ENCODE data around the gene TNRC6A.

TNRC6A gene

GRCh38 chr16:24773771-24774427 is 44.4 kb downstream of the TNRC6A start:
- Histone ChIP-seq H3K4me2 (ENCODE audit: low read length) (no peak overlapping the region), H3K4me3 (ENCODE audit: low read depth, low read length) (no peak overlapping the region), H3K27me3 (ENCODE audit: control insufficient read depth, insufficient read depth, low read length) (no peaks in the 10 kb centered on the region), H3K9me3 (ENCODE audit: control insufficient read depth, low read length) (no peaks in the 10 kb centered on the region), H3K36me3 (ENCODE audit: control insufficient read depth, insufficient read depth, low read length) (no peaks in the 10 kb centered on the region), H3K4me1 (peaks cover 11% of the 10 kb centered on the region), H3K27ac (no peak overlapping the region), H2AFZ (no peak overlapping the region), H3K79me2 (peaks cover 11% of the 10 kb centered on the region), H3K9ac (no peak overlapping the region)
- no peak for TF ChIP-seq CTCF (IDR thresholded peaks at IDR 0.05)

GRCh38 chr16:24774510-24774909 is 45.1 kb downstream of the TNRC6A start:
- no peaks in the 10 kb centered on the region for H3K9me3 ChIP-seq (ENCODE audit: control insufficient read depth, low read length)
- H3K9ac ChIP-seq: no peak overlapping the region
- H3K27ac ChIP-seq: no peak overlapping the region
- no peak overlapping the region for H3K4me2 ChIP-seq (ENCODE audit: low read length)
- H3K79me2 ChIP-seq: peaks cover 11% of the 10 kb centered on the region
- H3K4me3 ChIP-seq (ENCODE audit: low read depth, low read length): no peak overlapping the region
- TF ChIP-seq CTCF (IDR thresholded peaks at IDR 0.05): no peak
- peaks cover 11% of the 10 kb centered on the region for H3K4me1 ChIP-seq
- no peaks in the 10 kb centered on the region for H3K36me3 ChIP-seq (ENCODE audit: control insufficient read depth, insufficient read depth, low read length)
- no peaks in the 10 kb centered on the region for H3K27me3 ChIP-seq (ENCODE audit: control insufficient read depth, insufficient read depth, low read length)
- no peak overlapping the region for H2AFZ ChIP-seq

- no peak for TF ChIP-seq CTCF (IDR thresholded peaks at IDR 0.05)
- Histone ChIP-seq H3K4me1 (peaks cover 11% of the 10 kb centered on the region), H3K27ac (no peak overlapping the region), H3K4me2 (ENCODE audit: low read length) (no peak overlapping the region), H3K9me3 (ENCODE audit: control insufficient read depth, low read length) (no peaks in the 10 kb centered on the region), H3K9ac (no peak overlapping the region), H3K27me3 (ENCODE audit: control insufficient read depth, insufficient read depth, low read length) (no peaks in the 10 kb centered on the region), H2AFZ (no peak overlapping the region), H3K79me2 (peaks cover 11% of the 10 kb centered on the region), H3K36me3 (ENCODE audit: control insufficient read depth, insufficient read depth, low read length) (no peaks in the 10 kb centered on the region), H3K4me3 (ENCODE audit: low read depth, low read length) (no peak overlapping the region)
Observed at GRCh38 chr16:24775455-24775854, 46.0 kb downstream of the TNRC6A start.

GRCh38 chr16:24776501-24777220 is 47.2 kb downstream of the TNRC6A start:
- Histone ChIP-seq H3K4me3 (ENCODE audit: low read depth, low read length) (no peak overlapping the region), H3K27ac (no peak overlapping the region), H3K79me2 (peaks cover 13% of the 10 kb centered on the region), H3K27me3 (ENCODE audit: control insufficient read depth, insufficient read depth, low read length) (no peaks in the 10 kb centered on the region), H3K9ac (no peak overlapping the region), H3K4me2 (ENCODE audit: low read length) (no peak overlapping the region), H3K4me1 (peaks cover 11% of the 10 kb centered on the region), H3K36me3 (ENCODE audit: control insufficient read depth, insufficient read depth, low read length) (no peaks in the 10 kb centered on the region), H2AFZ (no peak overlapping the region), H3K9me3 (ENCODE audit: control insufficient read depth, low read length) (no peaks in the 10 kb centered on the region)
- TF ChIP-seq CTCF (IDR thresholded peaks at IDR 0.05): no peak

Measured in parathyroid adenoma (tissue), 2 donors.